GM21723 (cell line): Measurements from ENCODE around the gene EXOSC5.
A peak's percentile ranks its signal among the peaks of the same experiment; 100 is the strongest.
"Not testable (repeated sequence)": the region's sequence is repeated elsewhere in the genome, so short reads cannot be mapped to it uniquely, and the experiment has no call there.

Source experiments
- ATAC-seq: cut with Tn5 transposase; IDR thresholded peaks from one replicate; pipeline ENCODE4 v1.9.1; 2021; ENCODE audit warnings: mild to moderate bottlenecking, moderate library complexity; ENCODE audit not compliant: unreplicated experiment

EXOSC5 gene

DNA sequence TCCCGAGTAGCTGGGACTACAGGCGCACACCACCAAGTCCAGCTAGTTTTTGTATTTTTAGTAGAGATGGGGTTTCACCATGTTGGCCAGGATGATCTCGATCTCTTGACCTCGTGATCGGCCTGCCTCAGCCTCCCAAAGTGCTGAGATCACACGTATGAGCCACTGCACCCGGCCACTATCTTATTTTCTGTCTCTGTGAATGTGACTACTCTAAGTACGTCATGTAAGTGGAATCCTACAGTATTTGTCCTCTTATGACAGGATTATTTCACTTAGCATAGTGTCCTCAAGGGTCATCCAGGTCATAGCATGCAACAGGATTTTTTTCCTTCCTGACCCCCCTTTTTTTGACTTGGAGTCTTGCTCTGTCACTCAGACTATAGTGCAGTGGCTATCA, 25.6 kb downstream of the EXOSC5 start:
- no peak for ATAC-seq

DNA sequence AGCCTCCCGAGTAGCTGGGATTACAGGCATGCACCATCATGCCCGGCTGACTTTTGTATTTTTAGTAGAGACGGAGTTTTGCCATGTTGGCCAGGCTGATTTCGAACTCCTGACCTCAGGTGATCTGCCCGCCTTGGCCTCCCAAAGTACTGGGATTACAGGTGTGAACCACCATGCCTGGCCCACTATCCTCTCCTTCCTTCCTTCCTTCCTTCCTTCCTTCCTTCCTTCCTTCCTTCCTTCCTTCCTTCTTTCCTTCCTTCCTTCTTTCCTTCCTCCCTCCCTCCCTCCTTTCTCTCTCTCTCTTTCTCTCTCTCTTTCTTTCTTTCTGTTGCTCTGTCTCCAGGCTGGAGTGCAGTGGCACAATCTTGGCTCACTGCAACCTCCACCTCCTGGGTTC, 26.0 kb downstream of the EXOSC5 start:
- ATAC-seq = not testable (repeated sequence)

DNA sequence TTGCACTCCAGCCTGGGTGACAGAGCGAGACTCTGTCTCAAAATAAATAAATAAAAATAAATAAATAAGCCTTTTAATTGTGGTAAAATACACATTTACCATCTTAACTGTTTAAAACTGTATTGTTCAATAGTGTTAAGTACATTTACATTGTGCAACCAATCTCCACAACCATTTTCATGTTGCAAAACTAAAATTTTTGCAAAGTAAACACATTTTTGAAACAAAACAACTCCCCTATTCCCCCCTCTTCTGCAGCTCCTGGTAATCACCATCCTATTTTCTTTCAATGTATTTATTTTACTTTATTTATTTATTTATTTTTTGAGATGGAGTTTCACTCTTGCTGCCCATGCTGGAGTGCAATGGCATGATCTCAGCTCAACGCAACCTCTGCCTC, 27.4 kb downstream of the EXOSC5 start:
- no peak for ATAC-seq

DNA sequence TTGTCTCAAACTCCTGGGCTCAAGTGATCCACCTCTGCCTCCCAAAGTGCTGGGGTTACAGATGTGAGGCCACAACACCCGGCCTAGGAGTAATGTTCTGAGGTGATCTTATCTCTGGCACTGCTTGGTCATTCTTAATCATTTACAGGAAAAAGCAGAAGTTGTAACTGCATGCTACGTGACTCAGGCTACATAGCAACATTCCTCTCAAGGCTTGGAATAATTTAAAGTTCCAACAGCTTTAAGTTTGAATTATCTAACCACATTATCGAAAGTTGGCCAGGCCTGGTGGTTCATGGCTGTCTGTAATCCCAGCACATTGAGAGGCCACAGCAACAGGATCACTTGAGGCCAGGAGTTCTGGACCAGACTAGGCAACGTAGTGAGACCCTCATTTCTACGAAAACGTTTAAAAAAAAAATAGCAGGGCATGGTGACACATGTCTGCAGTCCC, 29.3 kb downstream of the EXOSC5 start:
- no peak for ATAC-seq

DNA sequence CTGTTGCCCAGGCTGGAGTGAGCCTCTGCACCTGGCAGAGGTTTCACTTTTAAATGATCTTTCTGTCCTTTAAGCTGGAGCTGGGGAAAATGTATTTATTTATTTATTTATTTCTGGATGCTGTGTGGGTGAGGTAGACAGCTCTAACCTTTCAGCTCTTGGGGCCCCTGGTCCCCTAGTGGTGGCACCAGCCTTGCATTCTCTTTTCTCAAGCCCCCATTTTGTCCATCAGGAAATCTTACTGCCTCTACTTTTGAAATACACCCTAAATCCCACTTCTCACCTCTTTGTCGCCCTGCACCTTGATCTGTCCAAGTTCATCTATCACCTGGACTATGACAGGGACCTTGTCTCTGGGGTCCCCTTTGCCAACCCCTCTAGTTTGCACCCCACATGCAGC, 31.1 kb downstream of the EXOSC5 start:
- ATAC-seq = no peak

DNA sequence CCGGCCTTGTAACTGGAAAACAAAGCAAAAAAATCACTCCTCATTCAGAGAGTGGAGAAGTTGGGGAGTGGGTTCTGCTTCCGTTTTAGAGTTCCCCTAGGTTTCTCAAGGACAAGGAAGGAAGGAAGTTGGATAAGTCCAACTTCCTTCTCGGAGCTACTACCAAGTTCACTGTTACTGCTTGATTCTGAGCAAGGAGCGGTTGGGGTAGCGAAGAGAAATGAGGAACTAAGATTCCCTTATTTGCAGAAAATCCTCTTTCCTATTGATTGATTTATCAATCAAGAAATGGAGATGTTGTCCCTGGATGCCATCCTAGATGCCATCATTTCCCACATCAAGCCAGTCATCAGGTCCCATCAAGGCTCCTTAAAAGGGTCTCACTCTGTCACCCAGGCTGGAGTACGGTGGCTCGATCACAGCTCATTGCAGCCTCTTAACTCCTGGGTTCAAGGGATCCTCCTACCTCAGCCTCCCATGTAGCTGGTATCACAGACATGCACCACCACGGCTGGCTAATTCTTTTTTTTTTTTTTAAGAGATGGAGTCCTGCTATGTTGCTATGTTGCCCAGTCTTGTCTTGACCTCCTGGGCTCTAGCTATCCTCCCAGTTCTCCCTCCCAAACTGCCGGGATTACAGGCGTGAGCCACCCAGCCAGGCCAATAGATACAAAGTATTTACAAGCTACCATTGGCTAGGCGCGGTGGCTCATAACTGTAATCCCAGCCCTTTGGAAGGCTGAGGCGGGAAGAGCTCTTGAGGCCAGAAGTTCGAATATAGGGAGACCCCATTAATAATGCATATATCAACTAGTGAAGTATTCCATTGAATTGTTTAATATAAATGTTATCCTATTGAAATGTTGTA, 32.4 kb downstream of the EXOSC5 start:
- ATAC-seq = no peak

DNA sequence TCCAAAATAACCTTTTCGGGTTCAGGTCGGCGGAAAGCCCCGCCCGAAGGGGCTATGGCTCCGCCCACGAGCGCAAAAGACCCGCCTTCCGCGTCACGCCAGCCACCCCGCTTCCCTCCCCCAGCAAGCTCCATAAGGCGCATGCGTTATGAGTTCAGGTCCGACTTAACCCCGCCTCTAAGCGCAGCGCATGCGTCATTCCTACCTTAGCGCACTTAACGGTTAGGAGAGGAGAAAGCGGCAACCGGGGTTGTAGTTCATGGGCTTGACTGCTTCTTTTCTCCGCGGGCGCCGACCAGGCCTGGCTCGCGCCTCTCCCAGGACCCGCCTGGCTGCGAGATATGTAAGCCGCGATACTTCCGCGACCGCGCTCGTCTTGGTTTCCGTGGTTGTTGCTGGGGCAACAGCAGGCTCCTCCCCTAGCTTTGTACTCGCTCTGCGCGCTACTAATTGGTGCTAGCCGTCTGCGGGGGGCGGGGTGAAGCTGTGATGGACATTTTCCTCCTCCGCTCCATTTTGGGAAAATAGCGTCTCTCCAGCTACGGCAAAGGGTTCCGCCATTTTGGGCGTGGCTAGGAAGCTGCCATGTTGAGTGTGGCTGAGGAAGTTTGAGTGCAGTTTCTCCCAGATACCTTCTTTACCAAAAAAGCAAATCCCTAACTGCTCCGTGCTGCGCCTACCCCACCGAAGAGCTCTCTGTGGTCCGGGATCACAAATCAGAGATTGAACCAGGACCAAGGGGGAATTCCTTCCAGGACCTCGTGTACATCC, 33.2 kb downstream of the EXOSC5 start, which contains the start of gene B9D2:
Gene B9D2, minus strand, starts transcription at position 397 of the 771 bp plus-strand sequence. CDS start 630 bp downstream, outside the sequence.
- peak; percentile 82 for ATAC-seq

DNA sequence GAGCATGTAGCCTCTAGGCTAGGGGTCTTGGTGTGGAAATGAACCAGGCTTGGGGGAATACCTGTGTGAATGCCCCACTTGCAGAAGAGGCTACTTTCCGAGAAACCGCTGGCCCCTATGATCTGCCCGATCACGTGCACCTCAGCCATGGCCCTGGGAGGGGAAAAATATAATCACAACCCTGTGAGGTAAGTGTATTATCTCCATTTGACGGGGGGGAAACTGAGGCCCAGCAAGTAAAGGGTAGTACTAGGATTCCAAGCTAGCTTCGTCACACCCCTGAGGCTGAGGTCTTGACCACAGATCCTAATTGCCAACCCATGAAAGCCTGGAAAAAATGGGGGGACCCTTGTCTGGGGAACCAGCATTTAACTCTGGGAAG, 33.8 kb downstream of the EXOSC5 start:
- ATAC-seq = no peak

DNA sequence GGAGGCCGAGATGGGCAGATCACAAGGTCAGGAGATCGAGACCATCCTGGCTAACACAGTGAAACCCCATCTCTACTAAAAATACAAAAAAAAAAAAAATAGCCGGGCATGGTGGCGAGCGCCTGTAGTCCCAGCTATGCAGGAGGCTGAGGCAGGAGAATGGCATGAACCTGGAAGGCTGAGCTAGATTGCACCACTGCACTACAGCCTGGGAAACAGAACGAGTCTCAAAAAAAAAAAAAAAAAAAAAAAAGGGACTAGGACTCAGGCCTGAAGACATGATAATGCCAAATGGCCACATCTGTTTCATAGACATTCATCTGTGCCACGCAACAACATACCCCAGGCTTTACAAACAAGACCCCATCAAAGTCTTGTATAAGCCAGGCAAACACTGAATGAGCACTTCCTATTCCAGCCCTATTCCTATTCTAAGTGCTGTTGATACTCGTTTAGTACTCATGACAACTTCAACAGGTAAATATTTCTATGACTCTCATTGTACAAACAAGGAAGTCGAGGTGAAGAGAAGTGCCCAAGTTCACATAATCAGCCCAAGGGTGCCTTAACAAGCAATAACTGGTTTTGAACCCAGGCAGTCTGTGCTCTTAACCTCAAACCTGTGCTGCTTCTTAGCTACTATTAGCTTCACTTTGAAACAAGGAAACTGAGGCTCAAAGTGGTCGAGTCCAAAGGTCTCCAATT, 34.9 kb downstream of the EXOSC5 start:
- no peak for ATAC-seq

DNA sequence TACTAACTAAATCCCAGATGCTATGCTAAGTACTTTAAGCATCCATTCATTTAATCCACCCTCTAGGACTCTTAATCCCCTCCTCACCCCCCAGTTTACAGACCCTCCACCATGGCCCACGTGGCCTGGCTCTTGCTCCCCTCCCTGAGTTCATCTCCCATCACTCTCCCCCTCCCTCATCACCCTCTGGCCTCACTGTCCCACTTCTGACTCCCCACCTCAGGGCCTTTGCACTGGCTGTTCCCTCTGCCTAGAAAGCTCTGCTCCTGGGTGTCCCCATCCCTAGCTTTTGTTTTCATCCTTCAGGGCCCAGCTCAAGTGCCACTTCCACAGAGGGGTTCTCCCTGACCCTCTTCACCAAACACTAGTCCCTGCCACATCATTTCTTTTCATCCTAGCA, 37.4 kb downstream of the EXOSC5 start:
- ATAC-seq = no peak

DNA sequence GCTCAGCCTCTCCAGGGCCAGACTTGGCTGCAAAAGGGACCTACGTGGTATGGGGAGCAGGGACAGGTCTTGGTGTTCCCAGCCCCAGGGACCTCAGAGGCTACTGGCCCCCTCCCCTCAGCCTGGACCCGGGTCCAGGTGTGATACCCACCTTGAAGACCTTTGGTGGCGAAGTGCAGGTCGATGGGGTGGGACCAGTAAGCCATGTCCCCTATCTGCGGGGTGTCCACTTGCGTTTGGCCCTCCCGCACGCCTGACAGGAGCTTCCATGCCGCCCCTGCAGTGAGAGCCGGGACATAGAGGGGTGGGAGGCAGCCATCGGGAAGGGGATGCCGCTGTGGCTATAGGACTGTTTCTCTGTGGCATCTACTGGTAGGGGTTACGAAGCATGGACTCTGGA, 39.4 kb downstream of the EXOSC5 start:
- ATAC-seq = no peak

DNA sequence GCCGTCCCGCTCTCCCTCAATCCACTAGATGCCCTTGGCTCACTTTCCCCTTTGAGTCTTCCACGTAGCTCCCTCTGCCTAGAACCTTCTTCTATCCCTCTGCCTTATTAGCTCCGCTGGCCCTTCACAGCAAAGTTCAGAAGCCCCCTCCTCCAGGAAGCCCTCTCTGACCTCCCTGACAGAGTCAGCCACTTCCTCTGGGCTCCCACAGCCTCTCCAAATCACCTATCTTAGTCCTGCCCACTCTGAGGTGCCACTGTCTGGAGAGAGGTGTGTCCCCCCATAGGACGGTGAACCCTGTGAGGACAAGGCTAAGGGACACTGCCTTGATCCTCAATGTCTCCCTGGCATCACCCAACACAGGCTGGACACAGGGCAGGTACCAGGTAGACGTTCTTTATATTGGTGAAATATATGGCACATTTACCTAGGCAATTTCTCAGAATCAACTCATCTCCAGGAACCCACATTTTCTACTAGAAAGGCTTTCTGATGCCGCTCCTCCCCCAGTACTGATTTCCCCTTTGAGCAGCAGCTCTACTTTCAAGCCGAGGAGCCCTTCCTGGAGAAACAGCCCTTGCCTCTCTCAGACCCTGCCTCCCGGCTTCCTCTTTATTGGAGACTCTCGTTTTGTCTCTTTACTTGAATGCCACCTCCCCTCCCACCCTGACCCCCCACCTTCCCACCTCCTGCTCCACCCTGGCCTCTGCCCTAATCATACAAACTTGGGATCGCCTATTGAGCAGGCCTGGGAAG, 40.0 kb downstream of the EXOSC5 start:
- no peak for ATAC-seq

DNA sequence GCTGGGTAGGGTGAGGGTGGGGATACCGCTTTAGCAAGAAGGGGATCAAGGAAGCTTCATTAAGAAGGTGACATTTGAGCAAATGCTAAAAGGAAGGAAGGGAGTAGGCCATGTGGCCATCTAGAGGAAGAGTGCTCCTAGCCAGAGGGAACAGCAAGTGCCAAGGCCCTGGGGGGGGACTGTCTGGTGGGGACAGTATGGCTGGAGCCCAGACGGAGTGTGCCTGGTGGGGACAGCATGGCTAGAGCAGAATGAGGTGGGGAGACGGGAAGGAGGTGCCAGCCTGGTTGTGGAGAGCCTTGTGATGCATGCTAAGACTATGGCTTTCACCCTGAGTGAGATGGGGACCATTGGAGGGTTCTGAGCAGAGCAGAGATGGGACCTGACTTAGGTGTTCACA, 41.4 kb downstream of the EXOSC5 start:
- no peak for ATAC-seq

DNA sequence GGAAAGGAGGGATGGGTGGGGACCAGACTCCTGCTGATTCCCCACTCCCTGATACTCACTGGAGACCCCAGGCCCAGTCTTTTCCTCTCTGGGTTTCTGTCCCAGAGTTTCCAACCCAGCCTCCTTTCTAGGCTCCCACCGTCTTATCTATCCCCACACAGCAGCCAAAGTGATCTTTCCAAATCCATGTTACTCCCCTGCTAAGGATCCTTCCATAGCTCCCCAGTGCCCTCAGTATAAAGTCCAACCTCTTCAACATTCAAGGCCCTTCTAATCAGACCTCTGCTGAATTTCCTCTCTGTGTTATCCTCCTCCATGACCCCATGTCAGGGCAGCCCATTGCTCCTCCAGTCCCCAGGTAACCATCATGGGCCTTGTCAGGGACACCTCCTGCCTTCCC, 42.1 kb downstream of the EXOSC5 start:
- no peak for ATAC-seq

DNA sequence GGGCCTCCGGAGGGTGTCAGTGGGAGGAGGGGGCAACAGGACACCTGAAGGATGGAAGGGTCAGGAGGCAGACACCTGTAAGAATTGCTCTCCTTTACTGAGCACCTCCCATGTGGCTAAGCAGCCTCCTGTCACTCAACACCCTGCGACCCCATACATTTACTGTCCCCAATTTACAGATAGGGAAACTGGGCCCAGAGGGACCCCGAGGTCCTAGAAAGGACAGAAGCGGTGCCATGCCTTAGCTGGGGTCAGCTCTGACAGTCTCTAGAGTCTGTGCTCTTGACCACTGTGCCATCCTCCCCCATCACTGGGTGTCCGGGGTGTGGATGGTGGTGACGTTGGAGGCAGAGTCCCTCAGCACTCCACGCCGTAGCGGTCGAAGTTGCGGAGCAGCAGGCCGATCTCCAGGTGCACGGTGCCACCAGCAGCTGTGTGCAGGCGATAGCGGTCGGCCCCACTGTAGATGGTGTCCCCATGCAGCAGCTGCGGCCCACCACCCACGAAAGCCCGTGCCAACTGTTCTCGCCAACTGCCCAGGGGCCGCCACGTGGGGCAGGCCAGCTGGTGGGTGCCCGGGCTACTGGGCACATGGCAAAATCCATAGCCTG, 42.7 kb downstream of the EXOSC5 start:
- peak; percentile 8 for ATAC-seq

DNA sequence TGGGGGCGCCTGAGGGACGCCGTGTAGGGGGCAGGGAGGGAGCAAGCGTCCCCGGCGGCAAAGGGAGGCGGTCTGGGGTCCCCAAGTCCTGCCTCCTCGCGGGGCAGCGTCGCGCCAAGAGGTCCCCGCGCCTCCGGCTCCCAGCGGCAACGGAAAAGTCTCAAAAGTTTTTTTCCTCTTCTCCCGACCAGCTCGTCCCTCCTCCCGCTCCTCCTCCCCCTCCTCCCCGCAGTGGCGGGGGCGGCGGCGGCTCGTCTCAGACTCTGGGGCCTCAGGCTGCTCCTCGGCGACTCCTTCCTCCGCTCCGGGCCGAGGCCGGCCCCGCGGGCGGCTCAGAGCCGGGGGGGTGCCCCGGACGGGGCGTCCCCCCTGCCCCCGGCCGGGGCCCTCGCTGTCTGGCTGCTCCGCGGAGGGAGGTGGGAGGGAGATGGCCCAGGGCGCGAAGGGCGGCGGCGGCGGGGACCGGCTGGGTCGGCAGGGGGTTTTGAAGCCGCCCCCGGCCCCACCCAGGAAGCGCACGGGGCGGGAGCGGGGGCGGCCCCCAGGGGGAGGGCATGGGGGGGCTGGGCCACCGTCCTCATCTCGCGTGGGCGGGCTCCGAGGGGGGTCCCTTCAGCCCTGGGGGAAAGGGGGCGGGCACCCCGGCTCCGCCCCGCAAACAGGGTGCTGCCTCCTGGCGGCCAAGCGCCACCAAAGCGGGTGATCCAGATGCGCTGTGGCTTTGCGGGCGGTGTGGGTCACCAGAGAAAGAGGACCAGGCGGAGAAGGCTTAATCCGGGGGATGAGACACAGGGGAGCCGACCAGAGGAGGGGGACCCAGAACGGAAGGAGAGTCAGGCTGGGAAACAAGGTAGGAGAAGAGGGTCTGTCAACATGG, 43.5 kb downstream of the EXOSC5 start, which contains the start of gene TGFB1:
Gene TGFB1, minus strand, starts transcription at position 457 of the 877 bp plus-strand sequence. CDS start 878 bp downstream, outside the sequence.
- ATAC-seq = peak; percentile 43

DNA sequence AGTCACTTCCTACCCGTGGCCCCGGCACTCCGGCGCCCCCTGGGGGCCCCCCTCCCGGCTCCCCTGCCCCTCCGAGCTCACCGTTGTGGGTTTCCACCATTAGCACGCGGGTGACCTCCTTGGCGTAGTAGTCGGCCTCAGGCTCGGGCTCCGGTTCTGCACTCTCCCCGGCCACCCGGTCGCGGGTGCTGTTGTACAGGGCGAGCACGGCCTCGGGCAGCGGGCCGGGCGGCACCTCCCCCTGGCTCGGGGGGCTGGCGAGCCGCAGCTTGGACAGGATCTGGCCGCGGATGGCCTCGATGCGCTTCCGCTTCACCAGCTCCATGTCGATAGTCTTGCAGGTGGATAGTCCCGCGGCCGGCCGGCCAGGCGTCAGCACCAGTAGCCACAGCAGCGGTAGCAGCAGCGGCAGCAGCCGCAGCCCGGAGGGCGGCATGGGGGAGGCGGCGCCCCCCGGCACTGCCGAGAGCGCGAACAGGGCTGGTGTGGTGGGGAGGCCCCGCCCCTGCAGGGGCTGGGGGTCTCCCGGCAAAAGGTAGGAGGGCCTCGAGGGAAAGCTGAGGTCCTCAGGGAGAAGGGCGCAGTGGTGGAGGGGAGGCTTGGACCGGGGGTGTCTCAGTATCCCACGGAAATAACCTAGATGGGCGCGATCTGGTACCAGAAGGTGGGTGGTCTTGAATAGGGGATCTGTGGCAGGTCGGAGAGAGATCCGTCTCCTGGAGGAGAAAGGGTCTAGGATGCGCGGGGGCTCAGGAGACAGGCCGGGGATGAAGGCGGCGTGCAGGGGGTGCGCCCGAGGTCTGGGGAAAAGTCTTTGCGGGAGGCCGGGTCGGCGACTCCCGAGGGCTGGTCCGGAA, 44.3 kb downstream of the EXOSC5 start:
- ATAC-seq = peak; percentile 3

DNA sequence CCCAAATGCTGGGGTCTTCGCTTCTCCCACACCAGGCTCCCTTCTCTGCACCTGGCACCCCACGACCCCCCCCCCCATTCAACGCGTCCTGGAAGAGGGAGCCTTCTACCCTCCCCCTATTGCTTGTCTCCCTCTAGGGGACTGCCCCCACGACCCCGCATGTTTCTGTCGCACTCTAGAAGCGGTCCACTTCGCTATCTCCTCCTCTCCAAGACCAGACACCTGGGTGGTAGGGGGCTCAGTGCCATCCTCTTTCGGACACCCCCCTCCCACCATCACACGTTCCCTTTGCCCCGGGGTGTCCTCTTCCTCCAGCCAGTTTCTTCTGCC, 44.9 kb downstream of the EXOSC5 start:
- ATAC-seq = no peak
